ENCODE results near the gene FOXP1.

Gene FOXP1

DNA sequence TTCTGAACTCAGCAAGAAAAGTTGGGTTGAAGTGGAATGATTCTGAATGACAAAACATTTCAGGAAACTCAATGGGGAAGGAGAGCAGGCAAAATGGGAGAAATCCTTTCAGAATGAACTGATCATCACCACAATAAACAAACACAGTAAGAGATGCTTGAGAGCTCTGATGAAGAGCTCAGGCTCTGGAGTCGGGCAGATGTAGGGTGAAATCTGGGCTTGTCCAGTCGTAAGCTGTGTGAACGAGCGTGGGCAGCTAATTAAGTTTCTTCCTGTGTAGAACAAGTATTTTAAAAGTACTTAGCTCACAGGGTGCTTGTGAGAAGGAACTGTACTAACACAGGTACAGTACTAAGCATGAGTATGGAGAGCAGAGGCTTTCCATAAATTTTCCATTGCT lies 406.2 kb downstream of the FOXP1 start:
- DNase-seq (ENCODE audit: low read depth in 2 of 2), result no peak

DNA sequence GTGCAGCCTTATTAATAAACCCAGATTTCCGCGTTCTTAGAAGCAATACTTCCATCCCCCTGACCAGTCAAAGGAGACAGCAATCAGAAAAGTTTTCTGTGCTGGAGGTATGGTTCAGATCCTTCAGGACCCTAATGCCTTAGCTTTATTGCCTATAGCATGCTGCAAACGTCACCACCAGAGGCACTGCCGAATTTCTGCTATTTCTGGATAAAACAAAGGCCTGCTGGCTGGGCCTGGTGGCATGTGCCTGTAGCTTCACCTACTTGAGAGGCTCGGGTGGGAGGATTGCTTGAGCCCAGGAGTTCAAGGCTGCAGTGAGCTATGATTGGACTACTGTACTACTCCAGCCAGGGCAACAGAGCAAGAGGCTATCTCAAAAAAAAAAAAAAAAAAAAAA lies 407.2 kb downstream of the FOXP1 start:
- no peak for DNase-seq (ENCODE audit: low read depth in 2 of 2)

DNA sequence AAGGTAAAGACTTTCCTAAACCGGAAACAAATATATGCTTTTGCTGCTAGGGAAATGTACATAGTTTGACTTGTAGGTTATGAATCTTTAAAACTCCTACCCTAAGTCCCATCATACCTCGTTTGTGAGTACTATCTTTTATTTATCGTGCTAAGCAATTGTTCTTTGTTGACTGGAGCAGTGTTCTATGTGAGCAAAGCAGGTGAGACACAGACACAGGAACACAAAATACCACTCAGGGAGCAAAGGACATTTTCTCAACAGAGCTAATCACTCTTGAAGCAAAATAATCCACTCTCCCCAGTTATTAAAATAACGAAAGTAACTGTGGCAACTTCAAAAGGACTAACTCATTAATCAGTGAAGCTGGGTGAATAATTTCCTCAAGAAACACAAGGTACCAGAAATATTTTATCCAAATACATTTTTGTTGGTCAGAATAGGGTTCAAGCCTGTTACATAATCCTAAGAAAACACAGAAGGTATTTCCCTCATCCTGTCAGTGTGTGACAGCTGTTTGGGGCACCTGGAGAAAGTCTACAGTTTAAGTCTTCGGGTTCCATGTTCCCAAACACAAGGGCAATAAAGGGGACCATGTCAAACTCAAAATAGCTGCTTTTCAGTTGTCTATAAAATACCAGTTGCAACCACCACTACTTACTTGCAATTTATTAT lies 407.7 kb downstream of the FOXP1 start:
- DNase-seq (ENCODE audit: low read depth in 2 of 2), result no peak

DNA sequence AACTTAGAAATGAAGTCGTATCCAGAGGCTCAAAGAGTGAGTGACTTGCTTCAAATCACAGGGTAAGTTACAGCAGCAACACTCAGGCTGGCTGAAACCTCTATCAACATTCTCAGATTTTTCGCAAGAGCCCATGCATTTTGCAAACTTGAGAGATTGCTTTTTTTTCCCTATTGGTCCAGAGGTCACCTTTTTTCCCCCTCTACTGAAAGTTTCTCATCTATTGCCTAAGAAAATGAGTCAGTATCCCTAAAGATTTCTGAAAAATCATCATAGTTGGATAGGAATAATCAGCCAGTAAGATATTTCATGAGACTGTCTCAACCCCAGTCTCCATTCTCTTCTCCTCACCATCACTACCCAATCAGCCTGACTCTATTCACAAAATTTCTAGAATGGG lies 410.6 kb downstream of the FOXP1 start:
- DNase-seq (ENCODE audit: low read depth in 2 of 2), result peak; percentile 81

DNA sequence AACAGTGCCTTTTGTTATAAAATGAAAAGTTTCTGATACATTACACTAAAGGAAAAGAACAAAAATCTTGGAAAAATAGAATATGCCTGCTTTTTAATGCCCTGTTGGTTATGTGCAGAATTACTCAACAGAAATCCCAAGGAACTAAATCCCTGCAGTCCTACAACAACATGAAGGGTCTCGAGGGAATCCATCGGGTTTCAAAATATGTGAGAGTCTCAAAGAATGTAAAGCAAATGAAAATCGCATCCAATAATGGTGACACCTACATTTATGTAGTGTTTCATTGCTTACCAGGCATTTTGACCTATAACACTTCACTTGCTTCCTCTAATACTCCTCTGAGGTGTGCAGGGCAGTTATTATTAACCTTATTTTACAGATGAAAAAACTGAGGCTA lies 411.3 kb downstream of the FOXP1 start:
- peak in 1 of 2 experiments; percentile 49 for DNase-seq (ENCODE audit: low read depth in 2 of 2)

DNA sequence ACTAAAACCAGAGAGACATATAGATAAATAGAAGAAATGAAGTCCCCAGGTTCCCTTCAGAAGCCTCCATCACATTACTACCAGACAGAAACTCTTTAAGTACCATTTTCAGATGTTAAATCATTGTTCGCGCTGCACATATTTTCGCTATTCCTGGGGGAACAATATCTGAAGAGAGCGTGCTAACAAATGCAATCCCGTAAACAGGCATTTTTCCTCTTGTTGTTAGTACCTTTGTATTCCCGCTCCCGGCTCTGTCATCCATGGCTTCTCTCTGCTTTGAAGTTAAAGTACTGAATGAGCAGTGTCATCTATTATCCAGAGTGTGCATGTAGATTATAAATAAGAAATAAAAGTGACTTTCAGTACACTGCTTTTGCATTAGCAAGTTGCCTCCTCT lies 412.3 kb downstream of the FOXP1 start:
- no peak for DNase-seq (ENCODE audit: low read depth in 2 of 2)

DNA sequence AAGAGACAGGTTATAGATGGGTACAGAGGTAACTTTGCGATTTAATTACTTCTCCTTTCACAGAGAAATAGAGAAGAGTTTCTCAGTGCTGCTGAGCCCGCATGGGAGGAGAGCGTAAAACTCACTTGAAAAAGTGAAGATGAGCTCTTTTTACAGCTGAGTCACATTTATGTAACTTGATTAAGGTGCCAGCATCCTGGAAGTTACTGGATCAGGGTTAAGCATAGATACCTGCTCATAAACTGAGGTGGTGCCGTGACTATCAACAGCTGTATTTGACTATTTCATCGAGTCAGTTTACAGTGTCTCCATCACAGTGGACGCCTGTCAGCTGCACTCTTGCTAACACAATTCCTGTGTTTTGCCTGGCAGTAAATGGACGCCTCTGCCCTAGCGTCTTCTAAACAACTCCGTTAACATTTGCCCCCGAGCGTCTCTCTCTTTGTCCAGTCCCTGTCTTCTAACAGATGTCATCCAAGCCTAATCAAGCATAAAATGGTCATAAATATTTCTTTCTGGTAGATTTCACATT lies 414.6 kb downstream of the FOXP1 start:
- no peak for DNase-seq (ENCODE audit: low read depth in 2 of 2)

DNA sequence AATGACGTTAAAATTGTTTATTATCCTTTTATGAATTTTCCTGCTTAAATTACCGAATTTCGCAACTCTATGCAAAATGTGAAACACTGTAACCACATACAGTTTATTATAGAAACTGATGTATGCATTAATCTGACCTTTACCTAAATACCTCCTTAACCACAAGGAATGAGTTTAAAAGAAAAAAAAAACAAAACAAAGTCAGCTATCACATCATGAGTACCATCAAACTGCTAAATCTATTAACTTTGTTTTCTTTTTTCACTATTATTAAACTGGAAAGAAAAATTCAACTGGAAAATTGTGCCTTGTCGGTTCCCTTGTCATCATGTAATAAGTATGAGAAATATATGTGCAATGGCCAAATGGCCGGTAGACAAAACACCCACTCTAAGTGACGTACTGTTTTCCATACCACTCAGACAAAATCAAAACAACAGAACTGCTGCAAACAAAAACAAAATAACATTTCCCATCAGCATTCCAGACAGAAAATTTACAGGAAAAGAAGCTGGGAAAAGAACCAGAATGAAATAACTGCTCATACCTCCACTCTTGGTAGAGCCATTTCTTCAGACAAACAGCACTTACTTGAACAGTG lies 415.3 kb downstream of the FOXP1 start:
- DNase-seq (ENCODE audit: low read depth in 2 of 2), result peak; percentile 49

DNA sequence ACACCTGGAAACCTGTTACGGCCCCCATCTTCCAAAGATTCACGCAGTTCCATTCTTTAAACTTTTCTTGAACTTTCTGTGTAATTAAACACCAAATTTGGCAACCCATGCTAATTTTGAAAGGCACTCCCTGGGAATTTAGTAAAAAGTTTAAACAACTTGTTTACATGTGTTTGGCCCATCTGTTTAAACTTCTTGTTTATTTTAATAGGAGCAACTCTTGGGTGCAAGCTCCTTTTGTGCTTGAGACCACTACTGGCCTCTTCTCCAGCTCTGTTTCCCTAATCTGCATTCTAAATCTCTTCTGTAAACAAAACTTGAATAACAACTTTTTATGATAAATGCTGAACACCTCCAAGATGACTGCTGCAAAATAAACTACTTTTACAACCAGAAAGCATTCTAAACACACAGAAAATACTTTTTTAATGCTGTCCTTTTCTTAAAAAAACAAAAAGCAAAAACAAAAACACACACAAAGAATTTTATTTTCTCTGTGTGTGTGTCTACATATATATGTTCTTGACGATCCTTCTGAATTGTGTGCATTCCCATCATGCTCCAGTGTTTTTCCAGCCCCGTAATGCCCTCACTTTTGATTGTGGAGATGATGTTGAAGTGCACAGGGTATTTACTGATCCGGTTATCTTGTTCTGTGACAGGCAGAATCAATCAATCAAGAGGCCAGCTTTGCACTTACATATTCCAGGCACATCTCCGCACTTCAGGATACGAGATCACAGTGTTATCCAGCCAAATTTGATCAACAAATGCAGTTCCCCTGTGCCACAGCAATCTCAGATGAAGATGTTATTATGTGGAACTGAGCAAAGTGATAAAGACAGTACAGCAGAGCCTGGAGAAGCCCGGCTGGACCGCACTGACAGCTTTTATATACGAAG lies 416.9 kb downstream of the FOXP1 start:
- DNase-seq (ENCODE audit: low read depth in 2 of 2), result no peak

DNA sequence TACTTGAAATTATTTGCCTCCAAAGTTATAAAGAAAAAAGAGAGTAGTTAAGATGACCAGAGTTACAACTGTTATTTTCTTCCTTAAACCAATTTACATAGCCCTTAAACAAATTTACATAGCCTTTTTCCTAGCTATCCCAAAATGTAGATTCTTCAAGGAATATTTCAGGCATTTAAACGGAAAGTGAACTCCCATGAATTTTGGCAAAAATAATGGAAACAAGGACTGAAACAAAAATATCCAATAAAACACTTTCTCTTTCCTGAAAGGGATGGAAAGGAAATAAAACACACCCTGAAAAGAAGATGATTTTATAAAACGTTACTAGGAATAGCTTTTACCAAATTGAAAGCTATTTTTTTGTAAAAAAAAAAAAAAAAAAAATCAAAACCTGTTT lies 418.6 kb downstream of the FOXP1 start:
- DNase-seq (ENCODE audit: low read depth in 2 of 2), result no peak

DNA sequence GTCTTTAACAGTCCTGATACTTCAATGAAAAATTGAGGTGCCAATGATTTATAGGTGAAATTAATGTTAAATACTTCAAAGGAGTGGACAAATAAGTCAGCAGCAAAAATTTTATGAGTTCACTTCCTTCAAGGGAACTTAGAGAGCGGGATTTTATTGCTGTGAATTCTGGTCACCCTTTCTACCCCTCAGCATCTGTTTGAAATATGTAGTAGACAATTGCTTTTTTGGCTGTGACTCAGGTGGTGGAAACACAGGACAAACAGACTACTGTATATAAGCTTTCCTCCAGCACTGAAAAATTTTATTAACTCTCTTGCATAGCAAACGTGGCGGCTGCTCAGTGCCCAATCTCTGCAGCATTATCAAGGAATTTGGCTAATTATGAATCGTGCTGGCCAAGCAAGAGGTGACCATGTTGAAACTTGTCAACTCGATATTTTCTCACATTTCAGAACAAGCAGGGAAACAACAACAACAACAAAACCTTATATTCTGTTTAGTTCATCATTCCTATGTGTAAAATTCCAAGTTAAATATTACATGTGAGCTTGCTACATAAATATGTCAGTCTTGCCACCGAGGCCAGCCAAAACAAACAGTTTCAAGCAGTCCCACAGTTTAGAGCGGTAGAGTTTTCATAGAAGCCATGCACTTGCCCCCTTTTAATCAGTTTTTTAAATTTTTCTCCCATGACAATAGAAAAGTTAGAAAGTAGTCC lies 420.2 kb downstream of the FOXP1 start:
- no peak for DNase-seq (ENCODE audit: low read depth in 2 of 2)

DNA sequence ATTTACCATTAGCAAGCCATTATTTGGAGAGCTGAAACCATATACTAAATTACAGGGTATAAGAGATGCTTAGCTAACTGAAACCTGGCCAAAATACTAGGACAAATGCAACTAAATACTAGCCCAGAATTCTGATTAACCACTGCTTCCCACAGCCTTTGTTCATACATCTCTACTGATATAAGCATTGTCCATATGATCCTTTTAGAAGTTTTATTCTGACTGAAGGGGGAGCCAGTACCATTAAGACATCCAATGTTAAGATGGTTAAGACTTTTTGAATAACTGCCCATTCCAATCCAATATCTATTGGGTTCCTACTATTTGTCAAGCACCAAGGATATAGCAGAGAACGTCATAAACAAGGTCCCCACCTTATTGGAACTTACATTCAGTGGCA lies 421.3 kb downstream of the FOXP1 start:
- no peak for DNase-seq (ENCODE audit: low read depth in 2 of 2)

DNA sequence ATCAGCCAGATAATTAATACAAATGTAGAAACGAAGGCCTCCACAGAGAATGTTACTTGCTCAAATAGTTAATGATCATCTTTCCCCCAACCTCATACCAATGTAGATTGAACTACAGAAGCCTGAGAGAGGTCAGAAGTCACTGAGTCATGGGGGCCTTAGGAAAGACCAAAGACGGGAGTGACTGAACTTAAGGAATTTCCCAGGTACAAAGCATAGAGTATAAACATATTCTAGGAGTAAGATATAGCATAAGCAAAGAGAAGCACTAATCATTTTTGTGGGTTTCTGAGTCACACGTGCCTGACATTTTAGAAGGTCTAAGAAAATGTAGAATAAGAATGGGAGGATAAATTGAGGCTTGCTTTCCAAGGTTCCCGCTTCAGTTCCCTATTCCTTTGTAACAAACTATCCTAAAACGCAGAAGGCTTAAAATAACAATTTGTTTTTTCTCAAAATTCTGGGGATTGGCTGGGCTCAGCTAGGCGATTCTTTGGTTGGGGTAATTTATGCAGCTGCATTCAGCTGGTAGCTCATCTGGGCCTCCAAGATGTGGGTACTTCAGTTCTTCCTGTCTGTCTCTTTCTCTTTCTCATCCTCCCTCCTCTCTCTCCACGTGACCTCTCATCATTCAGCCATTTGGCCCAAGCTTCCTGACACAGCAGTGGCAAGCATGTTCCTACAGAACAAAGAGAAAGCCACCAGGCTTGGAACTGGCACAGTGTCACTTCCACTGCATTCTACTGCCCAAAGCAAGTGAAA lies 422.6 kb downstream of the FOXP1 start:
- DNase-seq (ENCODE audit: low read depth in 2 of 2), result no peak

DNA sequence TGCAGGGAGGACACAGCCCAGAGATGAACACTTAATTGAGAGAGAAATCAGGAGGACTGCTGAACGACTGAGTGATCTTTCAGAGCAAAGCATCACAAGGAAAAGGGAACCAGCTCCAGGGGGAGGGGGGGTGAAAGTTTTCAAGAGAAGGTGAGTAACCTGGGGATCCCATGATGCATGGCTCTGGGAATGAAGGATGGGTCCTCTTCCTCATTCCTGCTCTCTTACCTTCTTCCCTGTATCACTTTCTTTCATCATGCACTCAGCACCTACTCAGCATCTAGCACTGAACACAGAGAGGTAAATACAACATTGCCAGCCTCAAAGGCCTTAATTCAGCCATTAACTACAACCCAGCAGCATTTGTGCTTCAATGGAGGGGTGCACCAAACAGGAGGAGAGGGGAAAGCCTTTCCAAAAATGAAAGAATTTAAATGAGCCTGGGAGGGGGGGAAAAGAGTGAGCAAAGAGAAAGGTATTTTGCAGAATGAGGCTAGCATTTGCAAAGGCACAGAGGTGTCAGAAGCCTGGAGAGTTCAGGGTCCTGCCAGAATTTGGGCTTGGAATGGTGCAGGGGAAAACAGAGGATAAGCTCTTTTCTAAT lies 427.4 kb downstream of the FOXP1 start:
- DNase-seq (ENCODE audit: low read depth in 2 of 2), result no peak

DNA sequence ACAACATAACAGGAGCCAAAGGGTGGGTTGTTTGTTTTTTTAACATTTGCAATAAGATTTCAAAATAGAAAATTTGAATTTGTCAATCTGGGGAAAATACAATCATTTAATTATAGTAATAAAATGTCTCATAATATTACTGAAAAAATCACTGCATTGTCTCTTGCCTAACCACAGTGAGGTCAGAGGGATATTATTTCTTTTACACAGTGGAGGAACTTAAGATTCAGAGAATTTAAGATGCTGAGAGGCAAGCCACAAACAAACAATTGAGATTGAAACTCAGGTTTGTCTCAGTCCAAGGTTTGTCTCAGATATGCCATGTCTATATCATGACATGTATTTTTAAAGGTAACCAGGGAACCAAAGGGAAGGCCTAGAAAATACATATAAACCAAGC lies 428.7 kb downstream of the FOXP1 start:
- no peak for DNase-seq (ENCODE audit: low read depth in 2 of 2)

DNA sequence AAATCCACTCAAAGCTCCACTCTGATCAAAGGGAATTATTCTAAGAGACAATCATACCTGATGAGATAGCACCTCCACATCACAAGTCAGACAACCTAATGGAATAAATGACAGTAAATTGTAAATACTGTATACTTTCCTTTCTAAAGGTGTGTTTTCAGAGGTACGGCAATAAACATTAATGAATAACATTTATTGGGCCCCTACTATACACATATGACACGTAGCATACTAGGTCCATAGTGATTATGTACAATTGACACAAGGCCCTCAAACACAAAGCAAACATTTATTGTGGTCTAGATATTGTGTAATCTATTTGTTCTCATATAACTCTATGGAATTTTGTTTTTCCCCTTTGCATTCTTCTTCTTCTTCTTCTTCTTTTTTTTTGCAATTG lies 429.8 kb downstream of the FOXP1 start:
- DNase-seq (ENCODE audit: low read depth in 2 of 2), result no peak

DNA sequence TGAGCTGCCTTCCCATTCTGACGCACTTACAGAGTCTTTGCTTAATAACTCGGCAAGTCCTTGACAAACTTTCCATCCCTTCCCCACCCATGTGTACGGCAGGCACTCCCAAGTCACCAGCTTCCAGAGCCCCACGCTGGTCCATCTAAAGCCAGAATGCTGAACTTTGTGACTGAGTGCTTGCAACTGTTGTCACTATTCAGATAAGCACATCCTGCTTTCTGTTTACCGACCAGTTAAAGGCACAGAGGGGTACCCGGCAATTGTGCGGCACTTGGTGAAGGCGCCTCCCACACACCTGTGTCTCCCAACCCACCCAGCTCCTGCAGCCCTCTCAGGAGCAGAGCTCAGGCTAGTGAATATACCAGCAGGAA lies 430.6 kb downstream of the FOXP1 start:
- no peak for DNase-seq (ENCODE audit: low read depth in 2 of 2)

DNA sequence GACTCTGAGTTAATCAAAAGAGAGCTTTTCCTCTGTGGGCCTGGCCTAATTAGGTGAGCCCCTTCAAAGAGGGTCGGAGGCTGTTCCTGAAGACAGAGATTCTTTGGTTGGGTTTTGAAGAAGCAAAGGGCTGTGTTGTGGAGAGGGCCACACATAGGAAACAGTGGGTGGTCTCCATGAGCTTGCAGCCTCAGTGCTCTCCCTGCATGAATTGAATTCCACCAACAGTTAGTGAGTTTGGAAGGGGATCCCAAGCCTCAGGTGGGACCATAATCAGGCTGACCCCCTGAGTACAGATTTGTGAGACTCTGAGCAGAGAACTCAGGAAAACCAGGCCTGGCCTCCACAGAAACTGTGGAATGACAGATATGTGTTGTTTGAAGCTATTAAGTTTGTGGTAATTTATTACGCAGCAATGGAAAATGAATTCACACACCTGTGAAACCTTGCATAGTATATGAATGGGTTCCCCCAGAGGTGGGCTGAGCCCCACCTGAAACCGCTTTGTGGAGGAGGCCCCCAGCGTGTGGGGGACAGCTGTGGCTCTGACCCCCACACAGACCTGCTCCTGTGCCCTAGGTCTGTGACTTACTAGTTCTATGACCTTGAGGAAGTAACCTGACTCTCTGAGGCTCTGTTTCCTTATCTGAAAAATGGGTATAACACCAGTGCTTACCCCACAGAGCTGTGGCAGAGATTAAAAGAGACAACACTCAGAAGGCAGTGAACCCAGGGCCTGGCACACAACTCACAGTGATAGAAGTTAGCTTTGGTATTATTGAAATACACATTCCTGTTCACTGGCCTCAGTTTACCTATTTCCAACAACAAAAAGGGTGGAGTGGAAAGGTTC lies 431.3 kb downstream of the FOXP1 start:
- no peak for DNase-seq (ENCODE audit: low read depth in 2 of 2)

DNA sequence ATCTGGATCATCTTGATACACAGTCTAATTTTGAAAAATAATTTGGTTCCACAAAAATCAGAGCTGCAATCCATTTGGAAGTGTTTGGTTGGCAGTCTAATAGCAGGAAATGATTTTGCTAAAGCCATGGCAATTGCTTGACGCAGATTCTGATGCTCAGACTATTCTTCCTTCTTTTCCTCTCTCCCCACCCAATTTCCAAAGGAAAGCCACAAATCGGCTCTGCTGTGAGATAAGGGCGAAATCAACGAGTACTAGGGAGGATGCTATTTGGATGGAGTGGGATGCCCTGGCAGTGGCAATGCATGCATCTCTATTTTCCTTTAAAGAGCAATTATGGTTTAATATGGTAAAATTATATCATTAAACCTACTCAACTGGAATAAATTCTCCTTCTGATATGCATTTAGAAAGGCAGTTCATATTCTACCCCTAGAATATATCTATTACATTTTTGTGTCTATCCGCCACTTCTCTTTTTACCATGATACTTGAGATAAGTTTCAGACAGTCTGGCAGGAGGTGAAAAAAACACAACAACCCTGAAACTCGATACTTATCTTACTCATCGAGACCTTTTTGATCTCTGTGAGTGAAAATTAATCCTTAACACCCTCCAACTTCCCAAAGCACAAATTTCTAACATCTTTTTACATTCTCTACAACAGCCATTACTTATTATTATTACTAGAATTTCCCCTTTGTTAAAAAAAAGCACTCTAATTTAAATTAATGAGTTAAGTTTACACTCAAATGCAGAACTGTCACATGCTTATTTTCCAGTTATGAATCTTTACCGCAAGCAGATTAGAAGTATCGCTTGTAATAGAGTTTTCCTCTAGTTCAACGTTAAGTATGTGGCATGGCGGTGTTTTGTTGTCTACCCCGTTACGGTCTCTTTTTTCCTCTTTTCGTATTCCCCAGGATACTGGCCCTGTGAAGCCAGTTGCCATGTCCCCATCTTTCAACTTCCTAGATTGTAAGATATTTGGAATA lies 433.3 kb downstream of the FOXP1 start:
- no peak for DNase-seq (ENCODE audit: low read depth in 2 of 2)
